ENCODE results near the gene NDNF. TPM values are rescaled to one million over a fixed set of nuclear protein-coding genes. Genes with fewer than 3 reads are reported as not detected.

NDNF gene
- polyA plus RNA-seq, 1 of the 3 experiments (the other 2 are of a cell fraction): not detected

GRCh38 chr4:120994521-120994920, 77.8 kb downstream of the NDNF start:
- H3K9me3 ChIP-seq: no peaks in the 10 kb centered on the region
- no peak overlapping the region for H3K27ac ChIP-seq (ENCODE audit: low read depth in 2 of 2, low read length in 1 of 2)
- TF ChIP-seq RAD21 (IDR thresholded peaks at IDR 0.05; ENCODE audit: low read length) (no peak), SMC3 (IDR thresholded peaks at IDR 0.05; ENCODE audit: low read depth, low read length) (no peak), TAF1 (IDR thresholded peaks at IDR 0.05; ENCODE audit: borderline replicate concordance, low read depth, low read length) (no peak), IRF3 (IDR thresholded peaks at IDR 0.05; ENCODE audit: low read depth, low read length) (no peak), CHD2 (IDR thresholded peaks at IDR 0.05; ENCODE audit: low read length, partially characterized antibody) (no peak), NRF1 (IDR thresholded peaks at IDR 0.05; ENCODE audit: low read depth, low read length) (no peak), RFX5 (IDR thresholded peaks at IDR 0.05; ENCODE audit: low read length) (no peak), JUND (IDR thresholded peaks at IDR 0.05) (no peak), YY1 (IDR thresholded peaks at IDR 0.05; ENCODE audit: low read depth) (no peak), TEAD4 (IDR thresholded peaks at IDR 0.05; ENCODE audit: borderline replicate concordance, insufficient read depth) (no peak), USF1 (IDR thresholded peaks at IDR 0.05; ENCODE audit: borderline replicate concordance, low read depth) (no peak), MXI1 (IDR thresholded peaks at IDR 0.05; ENCODE audit: low read depth, low read length) (no peak), FOXJ3 (CRISPR knock-in tag; IDR thresholded peaks at IDR 0.05) (no peak), MEF2A (IDR thresholded peaks at IDR 0.05; ENCODE audit: borderline replicate concordance, low read depth) (no peak), ELF1 (IDR thresholded peaks at IDR 0.05) (no peak)
- no peaks in the 10 kb centered on the region for H3K4me1 ChIP-seq (ENCODE audit: control insufficient read depth in 1 of 2, insufficient read depth in 2 of 2, low read depth in 1 of 2, low read length in 1 of 2)
- CTCF ChIA-PET: no interaction called here
- H3K4me2 ChIP-seq: no peak overlapping the region
- H3K4me3 ChIP-seq (ENCODE audit: low read depth in 2 of 2, low read length in 1 of 2): no peak overlapping the region
- 69% methylated on average over 1 of the region's 1 CpG for WGBS (ENCODE audit: low lambda C conversion rate)
- H3F3A ChIP-seq (replicated peaks; ENCODE audit: insufficient read depth): no peaks in the 10 kb centered on the region
- H3K9me2 ChIP-seq: no peaks in the 10 kb centered on the region
- POLR2A ChIA-PET: no interaction called here
- H3K9ac ChIP-seq: no peak overlapping the region
- no peaks in the 10 kb centered on the region for H3K27me3 ChIP-seq (ENCODE audit: insufficient read depth)
- H3K36me3 ChIP-seq (replicated peaks in 1 of 2; ENCODE audit: control insufficient read depth in 1 of 2, insufficient read depth in 2 of 2, low read length in 1 of 2): no peaks in the 10 kb centered on the region
- H2AFZ ChIP-seq (ENCODE audit: low read depth): no peak overlapping the region
- H4K20me1 ChIP-seq (ENCODE audit: insufficient read depth): no peaks in the 10 kb centered on the region
- H3K79me2 ChIP-seq (ENCODE audit: insufficient read depth): no peaks in the 10 kb centered on the region
- no peak for DNase-seq

GRCh38 chr4:120991885-120992284, 80.5 kb downstream of the NDNF start:
- Histone ChIP-seq H3K9me2 (no peaks in the 10 kb centered on the region), H3K79me2 (ENCODE audit: insufficient read depth) (no peaks in the 10 kb centered on the region), H3K9me3 (no peaks in the 10 kb centered on the region), H3K4me1 (ENCODE audit: control insufficient read depth in 1 of 2, insufficient read depth in 2 of 2, low read depth in 1 of 2, low read length in 1 of 2) (no peaks in the 10 kb centered on the region), H3K9ac (no peak overlapping the region), H2AFZ (ENCODE audit: low read depth) (no peak overlapping the region), H3K4me3 (ENCODE audit: low read depth in 2 of 2, low read length in 1 of 2) (no peak overlapping the region), H3K4me2 (no peak overlapping the region), H3K27ac (ENCODE audit: low read depth in 2 of 2, low read length in 1 of 2) (no peak overlapping the region), H3K36me3 (replicated peaks in 1 of 2; ENCODE audit: control insufficient read depth in 1 of 2, insufficient read depth in 2 of 2, low read length in 1 of 2) (no peaks in the 10 kb centered on the region), H3K27me3 (ENCODE audit: insufficient read depth) (no peaks in the 10 kb centered on the region), H4K20me1 (ENCODE audit: insufficient read depth) (no peaks in the 10 kb centered on the region), H3F3A (replicated peaks; ENCODE audit: insufficient read depth) (no peaks in the 10 kb centered on the region)
- TF ChIP-seq ELF1 (IDR thresholded peaks at IDR 0.05) (no peak), RAD21 (IDR thresholded peaks at IDR 0.05; ENCODE audit: low read length) (no peak), TCF12 (IDR thresholded peaks at IDR 0.05) (no peak), TEAD4 (IDR thresholded peaks at IDR 0.05; ENCODE audit: borderline replicate concordance, insufficient read depth) (no peak), RCOR1 (IDR thresholded peaks at IDR 0.05; ENCODE audit: low read length) (no peak), FOSL2 (IDR thresholded peaks at IDR 0.05; ENCODE audit: borderline replicate concordance, low read depth) (no peak), PBX3 (IDR thresholded peaks at IDR 0.05) (no peak), FOXM1 (IDR thresholded peaks at IDR 0.05; ENCODE audit: low read depth) (no peak), MEF2A (IDR thresholded peaks at IDR 0.05; ENCODE audit: borderline replicate concordance, low read depth) (no peak), RXRA (IDR thresholded peaks at IDR 0.05; ENCODE audit: borderline replicate concordance, low read depth) (no peak), TAF1 (IDR thresholded peaks at IDR 0.05; ENCODE audit: borderline replicate concordance, low read depth, low read length) (no peak), CTCF (IDR thresholded peaks at IDR 0.05) (no peak), YY1 (IDR thresholded peaks at IDR 0.05; ENCODE audit: low read depth) (no peak), POLR2AphosphoS5 (IDR thresholded peaks at IDR 0.05; ENCODE audit: low read depth, low read length) (no peak), IRF3 (IDR thresholded peaks at IDR 0.05; ENCODE audit: low read depth, low read length) (no peak), EP300 (IDR thresholded peaks at IDR 0.05; ENCODE audit: borderline replicate concordance in 1 of 2, low read depth in 1 of 2, low read length in 1 of 2) (no peak), NRF1 (IDR thresholded peaks at IDR 0.05; ENCODE audit: low read depth, low read length) (no peak), CHD2 (IDR thresholded peaks at IDR 0.05; ENCODE audit: low read length, partially characterized antibody) (no peak)
- CTCF ChIA-PET: interaction anchor here (1.4 kb wide), 1 partner anchor 8 kb away, joined by 3 read pairs; no protein-coding TSS in a partner anchor
- WGBS (ENCODE audit: low lambda C conversion rate): 23% methylated on average over 2 of the region's 2 CpGs
- POLR2A ChIA-PET: no interaction called here
- DNase-seq: no peak
